Activated CD4-positive, alpha-beta T cell treated with anti-CD3 and anti-CD28 coated beads, Interleukin-2, amount 50 U/mL, for 1 hour (primary cell): ENCODE results near the gene L3MBTL4.
"Not testable (repeated sequence)": the region's sequence is repeated elsewhere in the genome, so short reads cannot be mapped to it uniquely, and the experiment has no call there.

ENCODE experiments used
- DNase-seq: peaks from one replicate; pipeline ENCODE4 v3.0.0-alpha.2; 2020

The L3MBTL4 gene

GRCh38 chr18:6079406-6079805 is 335.3 kb downstream of the L3MBTL4 start:
- DNase-seq, result no peak

- no peak for DNase-seq
These were observed 335.8 kb downstream of the L3MBTL4 start for GRCh38 chr18:6078877-6079276.

GRCh38 chr18:6072423-6072822 is 342.3 kb downstream of the L3MBTL4 start:
- not testable (repeated sequence) for DNase-seq

GRCh38 chr18:6069539-6069938 is 345.2 kb downstream of the L3MBTL4 start:
- no peak for DNase-seq

- no peak for DNase-seq
These were observed 345.6 kb downstream of the L3MBTL4 start for GRCh38 chr18:6069103-6069502.

GRCh38 chr18:6060149-6060548 is 354.6 kb downstream of the L3MBTL4 start:
- DNase-seq, result no peak

- DNase-seq, result no peak
These were observed 355.2 kb downstream of the L3MBTL4 start for GRCh38 chr18:6059551-6059950.

- no peak for DNase-seq
These were observed 355.8 kb downstream of the L3MBTL4 start for GRCh38 chr18:6058941-6059340.

- DNase-seq, result no peak
These were observed 357.1 kb downstream of the L3MBTL4 start for GRCh38 chr18:6057604-6058003.

GRCh38 chr18:6056171-6056910 is 358.4 kb downstream of the L3MBTL4 start:
- no peak for DNase-seq

- no peak for DNase-seq
These were observed 359.0 kb downstream of the L3MBTL4 start for GRCh38 chr18:6055711-6056110.

GRCh38 chr18:6054256-6054842 is 360.4 kb downstream of the L3MBTL4 start:
- DNase-seq, result no peak

- no peak for DNase-seq
These were observed 362.2 kb downstream of the L3MBTL4 start for GRCh38 chr18:6052449-6052913.

GRCh38 chr18:6047596-6047995 is 367.1 kb downstream of the L3MBTL4 start:
- DNase-seq, result not testable (repeated sequence)

- DNase-seq, result no peak
These were observed 369.9 kb downstream of the L3MBTL4 start for GRCh38 chr18:6044773-6045172.

- no peak for DNase-seq
These were observed 370.4 kb downstream of the L3MBTL4 start for GRCh38 chr18:6044319-6044718.

- DNase-seq, result no peak
These were observed 375.7 kb downstream of the L3MBTL4 start for GRCh38 chr18:6039055-6039454.

GRCh38 chr18:6031442-6031841 is 383.3 kb downstream of the L3MBTL4 start:
- DNase-seq, result no peak

GRCh38 chr18:6031002-6031401 is 383.7 kb downstream of the L3MBTL4 start:
- no peak for DNase-seq

- no peak for DNase-seq
These were observed 389.9 kb downstream of the L3MBTL4 start for GRCh38 chr18:6024745-6025248.

- DNase-seq, result no peak
These were observed 391.2 kb downstream of the L3MBTL4 start for GRCh38 chr18:6023551-6023950.

GRCh38 chr18:6022845-6023244 is 391.9 kb downstream of the L3MBTL4 start:
- DNase-seq, result no peak

- no peak for DNase-seq
These were observed 392.7 kb downstream of the L3MBTL4 start for GRCh38 chr18:6022074-6022444.

- DNase-seq, result no peak
These were observed 393.2 kb downstream of the L3MBTL4 start for GRCh38 chr18:6021306-6022073.
